HT-29 (cell line): ENCODE data around the gene FAM184A. TPM values are rescaled to one million over a fixed set of nuclear protein-coding genes. Genes with fewer than 3 reads are reported as not detected.
"Not testable (repeated sequence)": the region's sequence is repeated elsewhere in the genome, so short reads cannot be mapped to it uniquely, and the experiment has no call there.

Experiments used
- DNase-seq: peaks from one replicate; pipeline ENCODE4 v3.0.0-alpha.2; 2015; ENCODE audit warnings: low spot score
- total RNA-seq: library from RNA; depleted of rRNA; stranded (reverse); fragments of >200 nt; shearing (Covaris generic); gene quantifications from 2 replicates; pipeline ENCODE4 v1.2.3, GENCODE V29; 2014

Gene FAM184A
- total RNA-seq, 1 experiment from 2014 or later, result not detected

GRCh38 chr6:119020597-119021561, 57.6 kb downstream of the FAM184A start:
- no peak for DNase-seq

- DNase-seq, result not testable (repeated sequence)
Measured at GRCh38 chr6:119015165-119015564, 63.3 kb downstream of the FAM184A start.

- DNase-seq, result no peak
Measured at GRCh38 chr6:119012521-119012920, 65.9 kb downstream of the FAM184A start.

GRCh38 chr6:119009266-119009665, 69.2 kb downstream of the FAM184A start:
- not testable (repeated sequence) for DNase-seq

GRCh38 chr6:119006974-119007373, 71.5 kb downstream of the FAM184A start:
- DNase-seq, result no peak

GRCh38 chr6:119002069-119002468, 76.4 kb downstream of the FAM184A start:
- DNase-seq, result no peak

GRCh38 chr6:118999494-119000040, 78.9 kb downstream of the FAM184A start:
- no peak for DNase-seq

- not testable (repeated sequence) for DNase-seq
Measured at GRCh38 chr6:118997426-118997825, 81.0 kb downstream of the FAM184A start.

GRCh38 chr6:118996289-118996820, 82.1 kb downstream of the FAM184A start:
- no peak for DNase-seq

- DNase-seq, result no peak
Measured at GRCh38 chr6:118993803-118994251, 84.6 kb downstream of the FAM184A start.

- no peak for DNase-seq
Measured at GRCh38 chr6:118993358-118993757, 85.1 kb downstream of the FAM184A start.

- no peak for DNase-seq
Measured at GRCh38 chr6:118992186-118992795, 86.2 kb downstream of the FAM184A start.

GRCh38 chr6:118986312-118986711, 92.2 kb downstream of the FAM184A start:
- no peak for DNase-seq

- no peak for DNase-seq
Measured at GRCh38 chr6:118985123-118985830, 93.2 kb downstream of the FAM184A start.

- DNase-seq, result no peak
Measured at GRCh38 chr6:118984342-118984741, 94.1 kb downstream of the FAM184A start.

GRCh38 chr6:118982575-118982911, 95.9 kb downstream of the FAM184A start:
- no peak for DNase-seq

GRCh38 chr6:118981884-118982574, 96.4 kb downstream of the FAM184A start:
- DNase-seq, result no peak

- DNase-seq, result no peak
Measured at GRCh38 chr6:118980063-118980462, 98.4 kb downstream of the FAM184A start.

- DNase-seq, result no peak
Measured at GRCh38 chr6:118974790-118975189, 103.7 kb downstream of the FAM184A start.

- no peak for DNase-seq
Measured at GRCh38 chr6:118971682-118972081, 106.8 kb downstream of the FAM184A start.

GRCh38 chr6:118970866-118971265, 107.6 kb downstream of the FAM184A start:
- no peak for DNase-seq
